ENCODE results near the gene FBLN2.

The FBLN2 gene

GRCh38 chr3:13569201-13569600 is 20.3 kb downstream of the FBLN2 start:
- no peak for DNase-seq

DNA sequence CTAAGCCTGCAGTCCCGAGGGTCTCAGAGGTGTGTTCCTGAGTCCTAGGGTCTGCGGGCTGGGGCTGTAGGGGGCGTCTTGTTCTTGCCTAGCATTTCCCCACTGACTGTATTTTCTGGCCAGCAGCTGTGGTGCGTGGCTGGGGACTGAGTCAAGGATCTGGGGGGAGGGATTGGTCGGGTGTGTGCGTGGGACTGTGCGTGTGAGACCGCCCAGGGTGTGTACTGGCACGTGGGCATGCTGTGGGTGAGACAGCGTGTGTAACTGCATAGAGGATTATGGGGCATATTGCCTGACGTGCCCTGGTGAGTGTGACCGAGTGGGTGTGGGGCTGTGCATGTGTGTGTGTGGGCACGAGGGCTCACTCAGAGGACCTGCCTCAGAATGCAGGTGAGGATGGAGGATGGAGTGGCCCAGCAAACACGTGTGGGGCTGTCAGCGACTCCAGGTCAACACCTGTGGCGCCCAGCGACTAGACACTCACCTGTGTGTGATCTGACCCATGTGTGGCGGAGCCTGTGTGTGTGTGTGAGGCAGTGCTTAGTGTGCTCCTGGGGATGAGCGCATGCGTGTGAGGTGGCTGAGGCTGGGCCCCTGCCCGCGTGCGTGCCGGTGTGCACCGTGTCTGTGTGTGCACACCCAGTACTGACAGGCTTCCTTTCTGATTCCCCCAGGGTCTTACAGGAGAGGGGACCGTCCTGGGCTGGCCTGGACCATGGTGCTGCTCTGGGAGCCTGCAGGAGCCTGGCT is 20.9 kb downstream of the FBLN2 start:
- no peak for DNase-seq

- DNase-seq: no peak
Observed at GRCh38 chr3:13570391-13571194, 21.7 kb downstream of the FBLN2 start.

- DNase-seq: no peak
Observed at GRCh38 chr3:13571264-13571663, 22.3 kb downstream of the FBLN2 start.

- DNase-seq: no peak
Observed at GRCh38 chr3:13571831-13572750, 23.2 kb downstream of the FBLN2 start.

GRCh38 chr3:13572926-13573623 is 24.1 kb downstream of the FBLN2 start:
- no peak for DNase-seq

- DNase-seq: no peak
Observed at GRCh38 chr3:13574083-13574797, 25.3 kb downstream of the FBLN2 start.

DNA sequence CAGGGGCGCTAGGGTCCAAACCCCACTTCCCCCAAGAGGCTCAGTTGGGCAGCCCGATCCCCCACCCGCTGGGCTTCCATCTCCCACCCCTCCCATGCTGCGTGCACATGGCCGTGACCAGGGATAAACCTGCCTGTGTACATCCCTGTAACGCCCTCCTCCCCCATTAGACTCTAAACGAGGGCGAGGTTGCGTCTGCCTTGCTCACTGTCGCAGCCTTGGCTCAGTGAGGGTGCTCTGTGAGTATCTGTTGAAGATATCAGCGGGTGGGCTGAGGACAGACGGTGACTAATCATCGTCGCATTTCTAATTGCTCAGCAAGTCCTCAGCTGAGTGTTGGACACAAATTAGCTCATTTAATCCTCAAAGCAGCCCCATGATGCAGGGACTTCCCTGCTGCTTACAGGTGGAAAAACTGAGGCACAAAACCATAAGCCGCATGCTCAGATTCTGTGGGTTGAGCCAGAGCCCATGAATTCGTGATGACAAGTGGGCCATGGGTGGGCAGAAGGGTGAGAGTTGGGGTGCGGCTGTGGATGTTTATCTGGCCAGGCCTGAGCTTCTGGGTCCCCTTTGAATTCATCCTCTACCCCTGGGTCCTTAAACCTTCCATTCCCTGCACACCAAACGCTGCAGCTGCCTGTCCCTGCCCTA is 26.0 kb downstream of the FBLN2 start:
- no peak for DNase-seq

- DNase-seq: no peak
Observed at GRCh38 chr3:13575459-13576061, 26.6 kb downstream of the FBLN2 start.

GRCh38 chr3:13577181-13578121 is 28.5 kb downstream of the FBLN2 start:
- no peak for DNase-seq

DNA sequence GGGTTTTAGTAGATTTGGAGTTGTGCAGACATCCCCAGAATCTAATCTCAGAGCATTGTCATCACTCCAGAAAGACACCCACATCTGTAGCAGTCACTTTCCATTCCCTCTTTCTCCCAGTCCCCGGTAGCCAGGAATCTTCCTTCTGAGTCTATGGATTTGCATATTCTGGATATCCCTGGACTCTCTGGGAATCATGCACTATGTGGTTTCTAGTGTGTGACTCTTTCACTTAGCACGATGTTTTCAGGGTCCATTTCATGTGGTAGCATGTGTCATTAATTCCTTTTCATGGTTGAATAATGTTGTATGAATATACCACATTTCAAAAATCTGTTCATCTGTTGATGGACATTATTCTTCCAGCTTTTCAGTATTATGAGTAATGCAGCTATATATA is 29.3 kb downstream of the FBLN2 start:
- no peak for DNase-seq

- DNase-seq: no peak
Observed at GRCh38 chr3:13579063-13579462, 30.1 kb downstream of the FBLN2 start.

- no peak for DNase-seq
Observed at GRCh38 chr3:13580256-13581023, 31.5 kb downstream of the FBLN2 start.

- no peak for DNase-seq
Observed at GRCh38 chr3:13581485-13582365, 32.8 kb downstream of the FBLN2 start.

DNA sequence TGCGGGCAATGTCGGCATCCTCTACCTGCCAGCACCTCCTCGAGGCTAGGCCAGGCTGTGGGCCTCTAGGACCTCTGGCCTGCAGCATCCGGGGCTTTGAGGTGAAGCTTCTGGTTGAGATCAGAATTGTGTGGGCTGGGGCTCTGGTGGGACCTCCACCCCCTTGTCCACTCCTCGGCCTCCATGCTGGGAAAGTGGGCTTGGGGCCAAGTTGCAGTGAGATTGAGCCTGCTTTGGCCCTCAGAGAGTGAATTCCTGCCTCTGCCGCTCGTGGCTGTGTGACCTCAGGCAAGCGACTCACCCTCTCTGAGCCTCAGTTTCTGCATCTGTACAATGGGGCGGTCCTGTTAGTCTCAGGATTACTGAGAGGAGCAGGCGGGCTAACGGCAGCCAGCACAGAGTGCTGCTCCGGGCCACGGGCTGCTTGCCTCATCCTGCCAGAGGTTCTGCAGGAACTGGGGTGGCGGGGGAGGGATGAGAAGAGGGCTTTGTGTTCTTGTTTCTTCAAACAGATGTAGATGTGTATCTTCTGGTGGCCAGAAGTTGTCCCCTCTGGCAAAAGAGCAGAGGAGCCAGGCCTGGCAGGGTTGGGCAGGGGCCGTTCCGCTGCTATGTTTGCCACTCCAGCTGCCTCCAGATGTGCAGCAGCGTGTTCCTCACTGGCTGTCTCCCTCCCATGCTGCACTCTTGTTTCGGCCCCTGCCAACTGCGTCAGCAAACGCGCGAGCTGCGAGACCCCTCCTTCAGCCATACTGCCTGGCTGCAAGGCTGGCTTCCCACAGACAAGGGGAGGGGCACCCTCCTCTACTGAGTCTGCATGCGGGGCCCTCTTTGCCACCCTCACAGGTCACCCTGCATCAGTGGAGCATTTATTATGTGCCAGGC is 33.7 kb downstream of the FBLN2 start:
- DNase-seq: no peak

DNA sequence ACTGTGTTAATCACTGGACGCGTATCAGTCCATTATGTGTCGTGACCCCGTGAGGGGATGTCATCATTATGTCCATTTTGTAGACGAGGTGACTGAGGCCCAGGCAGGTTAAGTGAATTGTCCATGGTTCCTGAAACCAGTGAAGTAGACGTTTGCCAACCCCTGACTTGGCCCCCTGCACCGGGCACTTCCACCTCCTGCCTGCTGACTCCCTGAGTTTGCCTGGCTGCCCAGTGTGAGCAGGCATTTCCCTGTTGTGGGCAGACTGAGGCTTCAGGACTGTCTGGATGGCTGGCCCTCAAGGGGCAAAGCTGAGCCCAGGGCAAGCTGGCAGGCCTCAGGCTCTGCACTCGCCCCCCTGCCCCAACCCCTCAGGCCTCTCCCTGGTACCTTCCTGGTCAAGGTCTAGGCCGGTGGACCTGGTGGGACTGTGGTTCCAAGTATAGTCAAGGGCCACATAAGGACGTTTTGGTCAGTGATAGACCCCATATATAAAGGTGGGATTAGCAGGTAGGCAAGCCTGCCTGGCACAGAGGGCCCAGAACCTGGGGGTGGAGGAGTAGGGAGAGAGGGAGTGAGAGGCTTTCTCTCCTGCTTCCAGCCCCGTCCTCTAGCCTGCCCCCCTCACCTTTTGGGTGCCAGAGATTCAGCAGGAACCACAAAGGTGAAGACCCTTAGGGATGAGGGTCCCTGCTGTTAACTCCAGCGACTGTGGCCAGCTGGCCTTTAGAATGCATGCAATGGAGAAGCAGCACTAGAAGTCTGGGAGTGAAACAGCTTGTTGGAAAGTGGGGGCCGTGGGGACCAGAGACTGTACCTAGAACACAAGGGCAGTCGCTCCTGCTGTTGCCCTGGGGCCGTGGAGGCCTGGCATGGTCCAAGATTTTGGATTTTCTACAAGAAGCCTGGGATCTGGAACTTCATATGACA is 34.6 kb downstream of the FBLN2 start:
- no peak for DNase-seq
